Stomach (tissue), 9 donors: Measurements from ENCODE around the gene PDILT. TPM values are rescaled to one million over a fixed set of nuclear protein-coding genes. Genes with fewer than 3 reads are reported as not detected.

ENCODE experiments used
- DNase-seq, 2 donors: peaks; one replicate each; pipeline versions ENCODE4 v3.0.0 to v3.0.0-alpha.2; 2013 to 2019
- H3K27ac ChIP-seq, 5 donors: fragments of 200-600 bp in 4 of 5; sonication (generic) in 4 of 5; one replicate each; pipeline ENCODE4 v1.5.1; 2013 to 2019; ENCODE audit warnings: mild to moderate bottlenecking in 1 of 5, moderate library complexity in 1 of 5
- H3K27me3 ChIP-seq, 3 donors: fragments of 200-600 bp; sonication (generic); one replicate each; pipeline ENCODE4 v1.5.1; 2017 to 2019; ENCODE audit warnings: mixed run types in 1 of 3
- H3K36me3 ChIP-seq, 4 donors: fragments of 200-600 bp; sonication (generic); 1 replicate in 3 of 4; 2 replicates in 1 of 4; pipeline ENCODE4 v1.5.1; 2016 to 2019
- H3K4me1 ChIP-seq, 4 donors: fragments of 200-600 bp; sonication (generic); one replicate each; pipeline ENCODE4 v1.5.1; 2016 to 2019
- H3K4me3 ChIP-seq, 4 donors: fragments of 200-600 bp; sonication (generic) in 3 of 4; one replicate each; pipeline ENCODE4 v1.5.1; 2016 to 2019; ENCODE audit warnings: mild to moderate bottlenecking in 1 of 4
- H3K9me3 ChIP-seq, 4 donors: fragments of 200-600 bp; sonication (generic); one replicate each; pipeline ENCODE4 v1.5.1; 2016 to 2019
- CTCF ChIP-seq, 7 experiments: fragments of 450-650 bp in 4 of 7; fragments of 200-600 bp in 3 of 7; sonication (generic) in 3 of 7; IDR thresholded peaks; one replicate each; pipeline ENCODE4 v1.5.1; 2016 to 2019; ENCODE audit warnings: antibody characterized with exemption in 7 of 7, control low read depth in 2 of 7, mild to moderate bottlenecking in 1 of 7
- EP300 ChIP-seq: sonication (generic); formaldehyde crosslinking; IDR thresholded peaks from one replicate; pipeline ENCODE4 v1.6.1; 2017; ENCODE audit warnings: antibody characterized with exemption
- POLR2A ChIP-seq, 4 donors: fragments of 450-650 bp; IDR thresholded peaks; one replicate each; pipeline ENCODE4 v1.6.1; 2016; ENCODE audit warnings: antibody characterized with exemption in 4 of 4, control low read depth in 2 of 4, mild to moderate bottlenecking in 1 of 4, moderate library complexity in 1 of 4
- POLR2AphosphoS5 ChIP-seq, 3 donors: sonication (generic); formaldehyde crosslinking; IDR thresholded peaks; one replicate each; pipeline ENCODE4 v1.6.1; 2016; ENCODE audit warnings: antibody characterized with exemption in 3 of 3
- WGBS, 5 donors: extraction: QIAGEN DNeasy Blood & Tissue Kit in 3 of 5; methylation state at CpG; one replicate each; pipeline versions ENCODE4 v1.1.5 to v1.1.7; 2013 to 2018; 5-methylcytosine and 5-hydroxymethylcytosine counted together
- intact Hi-C: fragments of 100-400 bp; cut with DNase I; formaldehyde crosslinking; loops from one replicate; pipeline ENCODE4 v1.15.1; 2023; ENCODE audit warnings: low total_unique reads
- polyA plus RNA-seq, 3 donors: library from polyadenylated mRNA; stranded (reverse); fragments of 200-250 nt; gene quantifications; one replicate each; pipeline ENCODE4 v1.2.3, GENCODE V29; 2013
- total RNA-seq, 5 donors: library from RNA; depleted of rRNA; stranded (reverse); fragments of >200 nt; gene quantifications; one replicate each; pipeline versions ENCODE4 v1.1.0 to v1.2.3, GENCODE V29; 2014 to 2016
- donor health status: healthy with polysubstance abuse.
- donor health status: Bipolar disorder and iron deficiency.
- donor health status: healthy.

The PDILT gene
- total and polyA plus RNA-seq, 8 donors, result 0.37 to 150 (median 34.8) TPM; not detected in 1

GRCh38 chr16:20318006-20318405 lies 86.5 kb downstream of the PDILT start:
- Histone ChIP-seq H3K27ac (no peak overlapping the region), H3K4me1 (no peaks in the 10 kb centered on the region), H3K4me3 (no peak overlapping the region), H3K9me3 (no peaks in the 10 kb centered on the region), H3K36me3 (no peaks in the 10 kb centered on the region), H3K27me3 (no peaks in the 10 kb centered on the region)
- WGBS, 5 donors, result 73 to 82% (median 78%) methylated on average over 7 of the region's 7 CpGs
- DNase-seq, result no peak
- TF ChIP-seq EP300 (no peak), POLR2AphosphoS5 (IDR thresholded peaks at IDR 0.05) (no peak), CTCF (IDR thresholded peaks at IDR 0.05) (no peak), POLR2A (IDR thresholded peaks at IDR 0.05) (no peak)
- intact Hi-C loops, result no loop called here

GRCh38 chr16:20317117-20317516 lies 87.4 kb downstream of the PDILT start:
- no peak overlapping the region for H3K27ac ChIP-seq
- no peak for TF ChIP-seq POLR2A (IDR thresholded peaks at IDR 0.05)
- H3K36me3 ChIP-seq, result no peaks in the 10 kb centered on the region
- H3K4me1 ChIP-seq, result no peaks in the 10 kb centered on the region
- intact Hi-C loops, result no loop called here
- no peaks in the 10 kb centered on the region for H3K27me3 ChIP-seq
- H3K9me3 ChIP-seq, result no peaks in the 10 kb centered on the region
- 55 to 68% (median 66%) methylated on average over 8 of the region's 8 CpGs for WGBS, 5 donors
- H3K4me3 ChIP-seq, result no peak overlapping the region
- no peak for DNase-seq

GRCh38 chr16:20316715-20317114 lies 87.8 kb downstream of the PDILT start:
- H3K36me3 ChIP-seq, result no peaks in the 10 kb centered on the region
- 69 to 74% (median 72%) methylated on average over 5 of the region's 5 CpGs for WGBS, 5 donors
- no peak for DNase-seq

GRCh38 chr16:20315764-20316163 lies 88.8 kb downstream of the PDILT start:
- no peak overlapping the region for H3K27ac ChIP-seq
- H3K9me3 ChIP-seq, result no peaks in the 10 kb centered on the region
- 91 to 97% (median 93%) methylated on average over 6 of the region's 6 CpGs for WGBS, 5 donors
- H3K36me3 ChIP-seq, result no peaks in the 10 kb centered on the region
- DNase-seq, result no peak
- H3K27me3 ChIP-seq, result no peaks in the 10 kb centered on the region
- TF ChIP-seq POLR2A (IDR thresholded peaks at IDR 0.05) (no peak), POLR2AphosphoS5 (IDR thresholded peaks at IDR 0.05) (no peak), CTCF (IDR thresholded peaks at IDR 0.05) (no peak), EP300 (no peak)
- intact Hi-C loops, result no loop called here
- no peaks in the 10 kb centered on the region for H3K4me1 ChIP-seq
- no peak overlapping the region for H3K4me3 ChIP-seq

More at GRCh38 chr16:20316715-20317114, 87.8 kb downstream of the PDILT start:
- TF ChIP-seq EP300, result no peak
- TF ChIP-seq POLR2A (IDR thresholded peaks at IDR 0.05), result no peak
- no peak for TF ChIP-seq POLR2AphosphoS5 (IDR thresholded peaks at IDR 0.05)
- no peak for TF ChIP-seq CTCF (IDR thresholded peaks at IDR 0.05)
- Histone ChIP-seq H3K9me3 (no peaks in the 10 kb centered on the region), H3K27ac (no peak overlapping the region), H3K4me3 (no peak overlapping the region), H3K27me3 (no peaks in the 10 kb centered on the region), H3K4me1 (no peaks in the 10 kb centered on the region)
- intact Hi-C loops, result no loop called here

DNA sequence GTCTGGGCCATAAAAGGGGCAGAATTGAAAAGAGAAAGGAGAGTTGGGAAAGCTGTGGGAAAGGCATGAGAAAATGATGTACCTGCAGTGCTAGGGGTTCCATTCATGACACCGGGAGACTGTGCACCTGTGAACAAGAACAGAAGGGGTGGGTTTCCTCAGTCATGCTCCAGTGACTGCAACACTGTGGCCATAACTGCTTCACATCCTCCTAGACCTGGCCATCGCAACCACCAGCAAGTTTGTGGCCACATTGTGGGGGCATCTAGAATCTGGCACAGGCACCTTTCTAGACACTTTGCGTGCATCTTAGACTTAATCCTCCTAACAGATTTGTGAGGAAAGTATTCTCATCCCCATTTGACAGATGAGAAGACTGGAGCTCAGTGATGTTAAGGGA lies 90.0 kb downstream of the PDILT start:
- intact Hi-C loops, result no loop called here
- H3K4me1 ChIP-seq, result no peaks in the 10 kb centered on the region
- no peak overlapping the region for H3K4me3 ChIP-seq
- 90 to 92% (median 91%) methylated on average over 3 of the region's 3 CpGs for WGBS, 5 donors
- no peak for TF ChIP-seq POLR2AphosphoS5 (IDR thresholded peaks at IDR 0.05)
- H3K27ac ChIP-seq, result no peak overlapping the region
- no peak for DNase-seq
- H3K27me3 ChIP-seq, result no peaks in the 10 kb centered on the region
- H3K36me3 ChIP-seq, result no peaks in the 10 kb centered on the region
- no peaks in the 10 kb centered on the region for H3K9me3 ChIP-seq
